OCI-LY7 (cell line): ENCODE results near the gene GPT2.

Experiments used
- CTCF ChIP-seq: fragments of 200-600 bp; sonication (generic); conservative IDR thresholded peaks from 2 replicates; pipeline ENCODE4 v1.5.1; 2014; ENCODE audit warnings: mild to moderate bottlenecking, antibody characterized with exemption, low read length, moderate library complexity, mixed read lengths
- EZH2phosphoT487 ChIP-seq: fragments of 200-600 bp; sonication (generic); IDR thresholded peaks from 2 replicates; pipeline ENCODE4 v1.6.1; 2018; ENCODE audit warnings: low read depth, borderline replicate concordance, mild to moderate bottlenecking, mixed run types, antibody characterized with exemption, low read length, moderate library complexity, mixed read lengths

DNA sequence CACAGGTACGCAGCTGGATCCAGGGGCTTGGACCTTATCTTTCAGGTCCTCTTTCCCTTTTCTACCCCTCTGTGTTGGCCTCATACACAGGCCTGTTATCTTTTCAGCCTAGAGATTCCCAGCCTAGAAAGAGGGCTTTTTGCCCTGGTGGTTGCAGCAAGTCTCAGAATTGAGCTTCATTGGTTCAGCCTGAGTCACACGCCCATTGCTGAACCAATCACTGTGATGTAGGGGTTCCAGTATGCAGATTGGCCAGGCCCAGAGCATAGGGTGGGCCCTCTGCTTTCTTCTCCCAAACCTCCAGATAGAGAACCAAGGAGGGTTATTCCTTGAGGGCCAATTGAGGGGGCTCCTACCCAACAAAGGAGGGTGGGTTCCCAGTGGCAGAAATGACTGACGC is 32.8 kb downstream of the GPT2 start:
- TF ChIP-seq CTCF (no peak), EZH2phosphoT487 (no peak)
